Measurements from ENCODE around the gene FSTL4.

GRCh38 chr5:133425222-133425621 is 187.1 kb downstream of the FSTL4 start:
- TF ChIP-seq, protein P1, sequence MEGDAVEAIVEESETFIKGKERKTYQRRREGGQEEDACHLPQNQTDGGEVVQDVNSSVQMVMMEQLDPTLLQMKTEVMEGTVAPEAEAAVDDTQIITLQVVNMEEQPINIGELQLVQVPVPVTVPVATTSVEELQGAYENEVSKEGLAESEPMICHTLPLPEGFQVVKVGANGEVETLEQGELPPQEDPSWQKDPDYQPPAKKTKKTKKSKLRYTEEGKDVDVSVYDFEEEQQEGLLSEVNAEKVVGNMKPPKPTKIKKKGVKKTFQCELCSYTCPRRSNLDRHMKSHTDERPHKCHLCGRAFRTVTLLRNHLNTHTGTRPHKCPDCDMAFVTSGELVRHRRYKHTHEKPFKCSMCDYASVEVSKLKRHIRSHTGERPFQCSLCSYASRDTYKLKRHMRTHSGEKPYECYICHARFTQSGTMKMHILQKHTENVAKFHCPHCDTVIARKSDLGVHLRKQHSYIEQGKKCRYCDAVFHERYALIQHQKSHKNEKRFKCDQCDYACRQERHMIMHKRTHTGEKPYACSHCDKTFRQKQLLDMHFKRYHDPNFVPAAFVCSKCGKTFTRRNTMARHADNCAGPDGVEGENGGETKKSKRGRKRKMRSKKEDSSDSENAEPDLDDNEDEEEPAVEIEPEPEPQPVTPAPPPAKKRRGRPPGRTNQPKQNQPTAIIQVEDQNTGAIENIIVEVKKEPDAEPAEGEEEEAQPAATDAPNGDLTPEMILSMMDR (IDR thresholded peaks at IDR 0.05), result no peak
- no peak for TF ChIP-seq POLR2A (IDR thresholded peaks at IDR 0.05)

Measured in Peyer's patch (tissue), 4 donors.